ENCODE results near the gene TBX3.

DNA sequence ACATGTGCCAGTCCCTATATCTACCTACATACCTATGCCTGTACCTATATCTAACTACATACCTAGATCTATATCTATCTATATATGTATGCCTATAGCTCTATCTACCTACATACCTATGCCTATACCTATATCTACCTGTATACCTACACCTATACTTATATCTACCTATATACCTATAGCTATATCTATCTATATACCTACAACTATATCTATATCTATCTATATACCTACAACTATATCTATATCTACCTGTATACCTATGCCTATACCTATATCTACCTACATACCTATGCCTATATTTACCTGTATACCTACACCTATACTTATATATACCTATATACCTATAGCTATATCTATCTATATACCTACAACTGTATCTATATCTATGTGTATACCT lies 56.6 kb downstream of the TBX3 start:
- no peak for TF ChIP-seq CTCF (IDR thresholded peaks at IDR 0.05)
- no peak for TF ChIP-seq POLR2A (IDR thresholded peaks at IDR 0.05)

Measured in right lobe of liver (tissue), 4 donors.